ENCODE results near the gene SMAP1.

GRCh38 chr6:70667256-70667710 is 400 bp upstream of the SMAP1 start:
- TF ChIP-seq SIN3A (IDR thresholded peaks at IDR 0.05; ENCODE audit: borderline replicate concordance, insufficient read depth, low read length), result no peak
- TF ChIP-seq POLR2AphosphoS5 (IDR thresholded peaks at IDR 0.05; ENCODE audit: low read depth, low read length), result peak; percentile 81; the same call in 1 of the 2 replicates

Data from PFSK-1 (cell line).